Loucy (cell line): ENCODE data around the gene HSD11B2.

Source experiments
- H2AFZ ChIP-seq: fragments of 200-600 bp; sonication (generic); 2 replicates; pipeline ENCODE4 v1.6.0; 2016; ENCODE audit warnings: antibody characterized with exemption, mild to moderate bottlenecking, low read length, moderate library complexity
- H3F3A ChIP-seq: fragments of 200-600 bp; 2 replicates; pipeline ENCODE4 v1.6.0; 2016; ENCODE audit warnings: antibody characterized with exemption, low read depth, mild to moderate bottlenecking
- H3K27me3 ChIP-seq: fragments of 200-600 bp; sonication (generic); 2 replicates; pipeline ENCODE4 v1.6.1; 2014; ENCODE audit warnings: low read length, mild to moderate bottlenecking; ENCODE audit not compliant: insufficient read depth, poor library complexity, severe bottlenecking
- H3K36me3 ChIP-seq: fragments of 200-600 bp; sonication (generic); 2 replicates; pipeline ENCODE4 v1.6.1; 2016; ENCODE audit warnings: low read length; ENCODE audit not compliant: insufficient read depth
- H3K4me1 ChIP-seq: fragments of 200-600 bp; sonication (generic); 2 replicates; pipeline ENCODE4 v1.5.1; 2014; ENCODE audit warnings: low read length, mild to moderate bottlenecking; ENCODE audit not compliant: insufficient read depth, poor library complexity, severe bottlenecking
- H3K4me2 ChIP-seq: fragments of 200-600 bp; sonication (generic); 2 replicates; pipeline ENCODE4 v1.6.0; 2014; ENCODE audit warnings: antibody characterized with exemption, low read length, low read depth, mild to moderate bottlenecking; ENCODE audit not compliant: poor library complexity, severe bottlenecking
- H3K4me3 ChIP-seq: fragments of 200-600 bp; sonication (generic); 2 replicates; pipeline ENCODE4 v1.5.1; 2014; ENCODE audit warnings: low read length, mild to moderate bottlenecking, mixed read lengths; ENCODE audit not compliant: poor library complexity, severe bottlenecking
- H3K79me2 ChIP-seq: fragments of 200-600 bp; sonication (generic); 2 replicates; pipeline ENCODE4 v1.6.1; 2014; ENCODE audit warnings: low read length; ENCODE audit not compliant: insufficient read depth
- H3K9ac ChIP-seq: fragments of 200-600 bp; sonication (generic); 2 replicates; pipeline ENCODE4 v1.6.0; 2014; ENCODE audit warnings: mild to moderate bottlenecking, low read depth, low read length, moderate library complexity; ENCODE audit not compliant: poor library complexity, severe bottlenecking
- H3K9me2 ChIP-seq: fragments of 200-600 bp; sonication (generic); replicated peaks from 2 replicates; pipeline ENCODE4 v1.6.1; 2016; ENCODE audit warnings: low read depth, low read length, mixed read lengths
- H3K9me3 ChIP-seq: fragments of 200-600 bp; sonication (generic); 2 replicates; pipeline ENCODE4 v1.6.1; 2014; ENCODE audit warnings: mild to moderate bottlenecking, antibody characterized with exemption, low read length, low read depth; ENCODE audit not compliant: insufficient read depth
- H4K20me1 ChIP-seq: fragments of 200-600 bp; sonication (generic); 2 replicates; pipeline ENCODE4 v1.6.0; 2014; ENCODE audit warnings: antibody characterized with exemption, low read length, mild to moderate bottlenecking; ENCODE audit not compliant: insufficient read depth, poor library complexity, severe bottlenecking
- EZH2phosphoT487 ChIP-seq: fragments of 200-600 bp; IDR thresholded peaks from 2 replicates; pipeline ENCODE4 v1.6.1; 2018; ENCODE audit warnings: antibody characterized with exemption, mild to moderate bottlenecking, moderate library complexity, borderline replicate concordance
- TF ChIP-seq, protein P1 (sequence below): fragments of 200-600 bp; sonication (generic); conservative IDR thresholded peaks from 2 replicates; pipeline ENCODE4 v1.5.1; 2014; ENCODE audit warnings: mild to moderate bottlenecking, antibody characterized with exemption, low read length

The HSD11B2 gene

DNA sequence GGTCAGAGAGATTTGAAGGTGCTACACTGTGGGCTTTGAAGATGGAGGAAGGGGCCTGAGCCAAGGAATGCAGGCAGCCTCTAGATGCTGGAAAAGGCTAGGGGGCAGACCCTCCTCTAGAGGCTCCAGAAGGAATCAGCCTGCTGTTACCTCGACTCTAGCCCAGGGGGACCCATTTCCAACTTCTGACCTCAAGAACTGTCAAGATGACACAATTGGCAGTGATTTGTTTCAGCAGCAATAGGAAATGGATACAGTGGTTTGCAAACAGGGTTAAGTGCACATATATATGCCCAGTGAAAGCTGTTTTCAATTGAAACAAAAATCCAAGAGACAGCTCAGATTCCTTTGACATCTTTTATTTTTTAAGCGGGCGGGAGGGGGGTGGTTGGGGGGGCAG is 11.0 kb upstream of the HSD11B2 start:
- no peaks in the 10 kb centered on the region for H3K9me3 ChIP-seq
- no peaks in the 10 kb centered on the region for H3K9me2 ChIP-seq
- no peaks in the 10 kb centered on the region for H3K79me2 ChIP-seq
- no peaks in the 10 kb centered on the region for H3K36me3 ChIP-seq
- H2AFZ ChIP-seq, result no peak overlapping the region
- TF ChIP-seq, protein P1, sequence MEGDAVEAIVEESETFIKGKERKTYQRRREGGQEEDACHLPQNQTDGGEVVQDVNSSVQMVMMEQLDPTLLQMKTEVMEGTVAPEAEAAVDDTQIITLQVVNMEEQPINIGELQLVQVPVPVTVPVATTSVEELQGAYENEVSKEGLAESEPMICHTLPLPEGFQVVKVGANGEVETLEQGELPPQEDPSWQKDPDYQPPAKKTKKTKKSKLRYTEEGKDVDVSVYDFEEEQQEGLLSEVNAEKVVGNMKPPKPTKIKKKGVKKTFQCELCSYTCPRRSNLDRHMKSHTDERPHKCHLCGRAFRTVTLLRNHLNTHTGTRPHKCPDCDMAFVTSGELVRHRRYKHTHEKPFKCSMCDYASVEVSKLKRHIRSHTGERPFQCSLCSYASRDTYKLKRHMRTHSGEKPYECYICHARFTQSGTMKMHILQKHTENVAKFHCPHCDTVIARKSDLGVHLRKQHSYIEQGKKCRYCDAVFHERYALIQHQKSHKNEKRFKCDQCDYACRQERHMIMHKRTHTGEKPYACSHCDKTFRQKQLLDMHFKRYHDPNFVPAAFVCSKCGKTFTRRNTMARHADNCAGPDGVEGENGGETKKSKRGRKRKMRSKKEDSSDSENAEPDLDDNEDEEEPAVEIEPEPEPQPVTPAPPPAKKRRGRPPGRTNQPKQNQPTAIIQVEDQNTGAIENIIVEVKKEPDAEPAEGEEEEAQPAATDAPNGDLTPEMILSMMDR, result no peak
- TF ChIP-seq EZH2phosphoT487, result no peak
- no peaks in the 10 kb centered on the region for H3F3A ChIP-seq
- H3K9ac ChIP-seq, result no peak overlapping the region
- no peak overlapping the region for H3K4me3 ChIP-seq
- H3K4me1 ChIP-seq, result no peaks in the 10 kb centered on the region
- no peaks in the 10 kb centered on the region for H3K27me3 ChIP-seq
- H3K4me2 ChIP-seq, result no peak overlapping the region
- no peaks in the 10 kb centered on the region for H4K20me1 ChIP-seq

DNA sequence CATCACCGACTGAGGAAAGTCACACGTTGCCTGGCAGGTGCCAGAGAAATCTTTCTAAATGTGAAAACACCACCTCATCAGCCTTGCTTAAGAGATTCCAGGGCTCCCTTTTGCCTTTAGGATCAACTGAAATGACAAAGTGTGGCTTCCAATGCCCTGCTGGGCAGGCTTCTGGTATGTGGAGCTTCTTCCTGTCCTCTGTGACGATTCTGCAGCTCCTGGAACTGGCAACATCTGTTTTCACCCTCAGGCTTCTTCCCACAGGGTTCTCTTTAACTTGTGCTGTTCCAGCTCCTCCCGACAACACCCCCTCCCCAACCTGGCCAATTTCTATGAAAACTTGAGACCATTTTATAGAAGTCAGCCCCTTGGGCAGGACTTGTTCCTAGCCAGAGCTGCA is 9.9 kb upstream of the HSD11B2 start:
- Histone ChIP-seq H4K20me1 (no peaks in the 10 kb centered on the region), H3K4me1 (no peaks in the 10 kb centered on the region), H3K9me2 (no peaks in the 10 kb centered on the region), H3F3A (no peaks in the 10 kb centered on the region), H3K79me2 (no peaks in the 10 kb centered on the region), H3K36me3 (no peaks in the 10 kb centered on the region), H3K9ac (no peak overlapping the region), H3K4me3 (no peak overlapping the region), H3K4me2 (no peak overlapping the region), H3K9me3 (no peaks in the 10 kb centered on the region), H3K27me3 (no peaks in the 10 kb centered on the region), H2AFZ (no peak overlapping the region)
- TF ChIP-seq EZH2phosphoT487, result no peak
- TF ChIP-seq, protein P1, result no peak

DNA sequence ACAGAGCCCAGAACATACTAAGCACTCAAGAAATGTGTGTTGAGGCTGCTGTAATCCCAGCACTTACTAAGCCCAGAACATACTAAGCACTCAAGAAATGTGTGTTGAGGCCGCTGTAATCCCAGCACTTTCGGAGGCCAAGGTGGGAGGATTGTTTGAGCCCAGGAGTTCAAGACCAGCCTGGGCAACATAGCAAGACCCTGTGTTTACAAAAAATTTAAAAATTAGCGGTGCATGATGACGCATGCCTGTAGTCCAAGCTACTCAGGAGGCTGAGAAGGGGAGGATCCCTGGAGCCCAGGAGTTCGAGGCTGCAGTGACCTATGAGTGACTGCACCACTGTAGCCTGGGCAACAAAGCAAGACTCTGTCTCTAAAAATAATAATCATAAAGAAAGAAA is 7.9 kb upstream of the HSD11B2 start:
- Histone ChIP-seq H3K79me2 (no peaks in the 10 kb centered on the region), H3K4me1 (no peaks in the 10 kb centered on the region), H3F3A (no peaks in the 10 kb centered on the region), H3K9ac (no peak overlapping the region), H3K27me3 (no peaks in the 10 kb centered on the region), H3K36me3 (no peaks in the 10 kb centered on the region), H2AFZ (no peak overlapping the region), H3K9me3 (no peaks in the 10 kb centered on the region), H4K20me1 (no peaks in the 10 kb centered on the region), H3K4me2 (no peak overlapping the region), H3K9me2 (no peaks in the 10 kb centered on the region), H3K4me3 (no peak overlapping the region)
- TF ChIP-seq, protein P1, result no peak
- no peak for TF ChIP-seq EZH2phosphoT487
